HG03139 (cell line): ENCODE results near the gene DCAF16.

Experiments used
- ATAC-seq: cut with Tn5 transposase; IDR thresholded peaks from one replicate; pipeline ENCODE4 v1.9.1; 2021; ENCODE audit not compliant: unreplicated experiment

The DCAF16 gene

DNA sequence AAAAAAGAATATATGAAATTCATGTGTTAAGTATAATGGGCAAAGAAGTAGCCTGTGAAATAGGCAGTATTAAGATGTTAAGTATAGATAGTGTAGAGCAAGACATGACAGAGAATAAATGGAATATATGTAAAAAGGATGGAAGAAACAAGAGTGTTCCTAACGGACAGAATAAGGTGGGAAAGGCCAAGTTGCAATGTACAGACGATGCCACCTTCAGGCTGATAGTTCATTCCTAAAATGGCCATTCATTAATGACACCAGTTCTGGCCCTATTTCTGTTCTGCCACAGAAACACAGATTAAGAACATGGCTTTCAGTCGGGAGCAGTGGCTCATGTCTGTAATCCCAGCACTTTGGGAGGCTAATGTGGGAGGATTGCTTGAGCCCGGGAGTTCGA, 24.7 kb downstream of the DCAF16 start:
- ATAC-seq: no peak

GRCh38 chr4:17781300-17782287, 29.0 kb downstream of the DCAF16 start, which contains the start of gene FAM184B:
TSS of gene FAM184B (minus strand) at chr4:17781621. CDS start at chr4:17781299, 322 bp downstream.
- no peak for ATAC-seq

DNA sequence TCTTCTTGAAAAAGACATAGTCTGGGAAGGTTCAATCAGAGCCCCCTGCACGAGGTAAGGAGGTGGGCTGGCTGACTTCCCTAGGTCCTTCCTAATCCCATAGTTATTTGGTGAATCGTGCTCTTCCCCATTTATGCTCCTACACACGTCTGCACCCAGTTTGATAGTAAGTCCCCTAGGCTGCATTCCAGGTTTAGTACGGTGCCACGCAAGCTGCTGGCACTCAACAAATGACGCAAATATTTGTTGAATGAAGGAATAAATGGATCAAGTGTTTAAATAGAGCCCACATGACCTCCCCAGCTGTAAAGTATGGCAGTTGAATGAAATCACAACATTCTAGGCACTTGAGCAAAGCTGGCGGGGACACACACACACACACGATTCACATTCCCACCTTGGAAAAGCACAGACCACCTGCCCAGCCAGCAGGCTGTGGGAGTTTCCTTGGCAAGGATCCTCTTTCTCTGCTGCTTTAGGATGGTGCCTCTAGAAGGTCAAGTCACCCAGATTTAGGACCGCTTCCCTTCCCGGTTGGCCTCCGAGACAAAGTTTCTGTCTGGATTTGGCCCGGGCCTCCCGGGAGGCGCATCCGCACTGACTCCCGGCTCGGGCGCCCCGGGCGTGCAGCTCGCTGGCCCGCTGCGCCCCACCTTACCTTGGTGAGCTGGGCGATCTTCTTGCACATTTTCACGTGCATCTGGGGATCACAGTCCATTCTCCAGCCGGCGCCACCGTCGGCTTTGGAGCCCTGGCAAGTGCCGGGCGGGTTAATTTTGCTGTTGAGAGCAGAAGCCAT, 29.9 kb downstream of the DCAF16 start:
- ATAC-seq: no peak

DNA sequence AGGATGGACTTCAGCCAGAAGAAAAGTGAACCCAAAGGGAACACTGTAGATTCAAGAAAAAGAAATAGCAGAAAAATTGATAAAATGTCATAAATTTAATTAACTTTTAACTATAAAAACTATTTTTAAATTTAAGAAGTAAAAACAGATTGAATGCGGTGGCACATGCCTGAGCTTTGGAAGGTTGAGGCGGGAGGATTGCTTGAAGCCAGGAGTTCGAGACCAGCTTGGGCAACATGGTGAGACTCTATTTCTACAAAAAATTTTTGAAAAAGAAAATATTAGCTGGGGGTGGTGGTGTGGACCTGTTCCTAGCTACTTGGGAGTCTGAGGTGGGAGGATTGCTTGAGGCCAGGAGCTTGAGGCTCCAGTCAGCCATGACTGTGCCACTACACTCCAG, 32.1 kb downstream of the DCAF16 start:
- ATAC-seq: no peak

DNA sequence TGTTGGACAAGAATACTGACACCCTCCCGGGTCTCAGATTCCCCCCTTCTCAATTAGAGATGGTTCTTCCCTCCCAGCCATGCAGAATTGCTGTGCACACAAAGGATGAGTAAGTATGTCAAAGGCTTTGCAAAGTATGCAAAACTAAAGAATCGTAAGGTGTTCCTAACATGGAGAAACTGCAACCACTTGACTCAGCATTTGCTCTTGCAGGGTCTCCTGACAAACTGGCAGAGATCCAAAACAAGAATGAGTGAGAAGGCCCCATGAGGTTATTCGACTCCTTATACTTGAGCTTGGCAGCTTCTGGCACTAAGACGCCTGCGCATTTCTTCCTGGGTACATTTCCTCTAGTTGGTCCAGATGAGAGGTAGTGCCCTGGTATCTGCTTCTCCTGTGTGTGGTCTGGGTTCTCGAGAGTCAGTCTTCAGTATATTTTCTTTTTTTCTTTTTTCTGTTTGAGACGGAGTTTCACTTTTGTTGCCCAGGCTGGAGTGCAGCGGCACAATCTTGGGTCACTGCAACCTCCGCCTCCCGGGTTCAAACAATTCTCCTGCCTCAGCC, 37.3 kb downstream of the DCAF16 start:
- ATAC-seq: no peak

GRCh38 chr4:17771284-17771908, 39.2 kb downstream of the DCAF16 start:
- ATAC-seq: no peak

- no peak for ATAC-seq
Observed at GRCh38 chr4:17770845-17771244, 39.7 kb downstream of the DCAF16 start.

DNA sequence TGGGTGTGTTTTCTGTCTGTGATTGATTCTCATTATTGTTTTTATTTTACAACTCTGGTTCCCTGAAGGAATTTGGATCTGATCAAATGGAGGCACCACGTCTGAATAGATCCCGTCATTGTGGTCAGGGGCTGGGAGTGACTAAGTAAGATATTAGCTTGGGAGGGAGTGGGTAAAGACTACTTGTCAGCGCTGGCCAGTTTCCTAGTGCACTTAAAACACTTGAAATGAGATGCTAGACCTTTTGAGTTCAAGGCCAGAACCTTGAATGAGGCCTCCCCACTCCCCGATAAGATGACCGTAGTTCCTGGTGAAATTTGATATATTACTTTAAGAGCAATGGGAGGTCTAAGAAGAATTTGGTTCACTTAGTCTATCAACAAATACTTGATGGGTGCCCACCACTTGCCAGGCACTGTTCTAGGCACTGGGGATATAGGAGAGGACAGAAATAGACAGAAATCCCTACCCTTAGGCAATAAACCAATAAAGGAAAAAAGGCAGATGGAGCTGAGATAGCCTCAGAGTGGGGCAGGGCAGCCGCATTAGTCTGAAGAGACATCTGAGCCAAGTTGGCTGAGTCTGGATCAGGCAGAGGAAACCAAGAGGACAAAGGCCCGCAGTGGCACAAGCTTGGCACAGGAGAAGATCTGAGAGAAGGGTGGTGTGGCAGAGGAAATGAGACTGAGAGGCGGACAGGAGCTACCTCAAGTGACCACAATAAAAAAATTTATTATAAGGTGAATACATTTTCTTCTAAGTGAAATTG, 41.0 kb downstream of the DCAF16 start:
- no peak for ATAC-seq

- ATAC-seq: no peak
Observed at GRCh38 chr4:17766826-17767458, 43.6 kb downstream of the DCAF16 start.

GRCh38 chr4:17765514-17766286, 44.9 kb downstream of the DCAF16 start:
- ATAC-seq: no peak

- no peak for ATAC-seq
Observed at GRCh38 chr4:17763931-17764330, 46.6 kb downstream of the DCAF16 start.

GRCh38 chr4:17763416-17763815, 47.1 kb downstream of the DCAF16 start:
- no peak for ATAC-seq

- no peak for ATAC-seq
Observed at GRCh38 chr4:17762726-17763125, 47.8 kb downstream of the DCAF16 start.

GRCh38 chr4:17761062-17761461, 49.5 kb downstream of the DCAF16 start:
- ATAC-seq: no peak

GRCh38 chr4:17760626-17761025, 49.9 kb downstream of the DCAF16 start:
- ATAC-seq: no peak

DNA sequence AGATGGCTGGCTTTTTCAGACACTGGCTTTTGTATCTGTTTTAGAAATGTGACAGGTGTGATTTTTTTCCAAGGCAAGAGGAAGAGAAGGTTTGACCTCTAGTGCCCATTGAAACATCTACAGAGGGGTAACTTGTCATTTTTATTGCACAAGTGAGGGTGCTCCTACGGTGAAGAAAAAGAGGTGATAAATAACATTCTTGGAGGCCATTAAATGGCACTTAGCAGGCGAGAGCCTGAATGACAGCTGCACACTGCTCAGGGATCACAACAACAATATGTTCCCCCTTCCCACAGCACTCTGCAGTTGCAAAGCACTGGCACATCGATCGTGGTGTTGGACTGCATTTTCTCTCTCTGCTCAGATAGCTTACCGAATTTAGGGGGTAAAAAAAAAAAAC, 52.1 kb downstream of the DCAF16 start:
- ATAC-seq: no peak

DNA sequence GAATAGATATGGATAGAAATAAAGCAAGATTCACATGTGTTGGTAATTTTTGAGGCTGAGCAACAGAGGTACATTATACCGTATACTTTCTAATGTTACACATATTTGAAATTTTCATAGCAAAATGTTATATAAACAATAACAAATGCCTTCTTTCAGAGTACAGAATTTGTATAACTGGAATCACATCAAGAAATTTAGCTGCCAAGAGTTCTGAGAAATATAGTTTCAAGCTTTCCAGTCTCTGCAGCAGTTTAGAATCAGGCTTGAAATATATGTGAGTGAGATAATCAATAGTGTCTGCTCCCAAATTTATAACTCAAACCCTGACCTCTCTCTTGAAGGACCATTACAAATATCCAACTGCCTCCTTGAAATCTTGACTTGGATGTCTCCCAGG, 52.9 kb downstream of the DCAF16 start:
- ATAC-seq: no peak

DNA sequence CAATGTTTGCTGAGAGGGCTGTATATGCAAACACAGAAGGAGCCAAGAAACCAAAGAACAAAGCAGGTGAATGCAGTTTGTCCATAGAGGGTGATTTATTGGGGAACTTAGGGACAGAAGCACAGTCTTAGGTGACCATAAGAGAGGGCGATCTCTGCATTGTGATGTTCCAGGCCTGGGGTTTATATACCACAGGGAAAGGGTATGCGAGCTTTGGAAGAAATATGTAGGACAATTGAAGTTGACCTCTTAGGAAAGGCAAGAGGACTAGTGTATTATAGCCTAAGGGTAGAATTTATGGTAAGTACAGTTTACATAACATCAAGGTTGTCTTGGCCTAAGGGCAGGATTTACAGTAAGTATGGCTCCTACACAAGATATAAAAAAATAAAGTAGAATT, 56.9 kb downstream of the DCAF16 start:
- no peak for ATAC-seq
